Prostate gland (tissue), 2 donors: Measurements from ENCODE around the gene PTGES.

Experiments used
- CTCF ChIP-seq, 4 experiments: fragments of 200-600 bp in 2 of 4; fragments of 450-650 bp in 2 of 4; sonication (generic) in 2 of 4; IDR thresholded peaks; 1 replicate in 3 of 4; 2 replicates in 1 of 4; pipeline ENCODE4 v1.5.1; 2016 to 2019; ENCODE audit warnings: antibody characterized with exemption in 4 of 4, mild to moderate bottlenecking in 2 of 4, moderate library complexity in 2 of 4
- POLR2AphosphoS5 ChIP-seq: sonication (generic); formaldehyde crosslinking; IDR thresholded peaks from one replicate; pipeline ENCODE4 v1.6.1; 2017; ENCODE audit warnings: antibody characterized with exemption

- TF ChIP-seq POLR2AphosphoS5 (no peak), CTCF (IDR thresholded peaks at IDR 0.05) (no peak)
These were observed 29.9 kb downstream of the PTGES start for GRCh38 chr9:129722913-129723312.
